Right lobe of liver (tissue), 4 donors: ENCODE measurements around the gene SYT15.

Experiments
- POLR2A ChIP-seq: fragments of 450-650 bp; IDR thresholded peaks from one replicate; pipeline ENCODE4 v1.6.1; 2017; ENCODE audit warnings: antibody characterized with exemption, mild to moderate bottlenecking
- TF ChIP-seq, protein P1 (sequence below), 4 donors: fragments of 200-600 bp in 3 of 4; fragments of 450-650 bp in 1 of 4; IDR thresholded peaks; one replicate each; pipeline versions ENCODE4 v1.5.1 to v1.8.0; 2016 to 2022; ENCODE audit warnings: antibody characterized with exemption in 4 of 4, mild to moderate bottlenecking in 2 of 4
- donor health status: DM: no; HTN: no; CAD: no.
- donor health status: DM: no; HTN: no; CAD: no.
- donor health status: DM: no; HTN: yes; CAD: no.

DNA sequence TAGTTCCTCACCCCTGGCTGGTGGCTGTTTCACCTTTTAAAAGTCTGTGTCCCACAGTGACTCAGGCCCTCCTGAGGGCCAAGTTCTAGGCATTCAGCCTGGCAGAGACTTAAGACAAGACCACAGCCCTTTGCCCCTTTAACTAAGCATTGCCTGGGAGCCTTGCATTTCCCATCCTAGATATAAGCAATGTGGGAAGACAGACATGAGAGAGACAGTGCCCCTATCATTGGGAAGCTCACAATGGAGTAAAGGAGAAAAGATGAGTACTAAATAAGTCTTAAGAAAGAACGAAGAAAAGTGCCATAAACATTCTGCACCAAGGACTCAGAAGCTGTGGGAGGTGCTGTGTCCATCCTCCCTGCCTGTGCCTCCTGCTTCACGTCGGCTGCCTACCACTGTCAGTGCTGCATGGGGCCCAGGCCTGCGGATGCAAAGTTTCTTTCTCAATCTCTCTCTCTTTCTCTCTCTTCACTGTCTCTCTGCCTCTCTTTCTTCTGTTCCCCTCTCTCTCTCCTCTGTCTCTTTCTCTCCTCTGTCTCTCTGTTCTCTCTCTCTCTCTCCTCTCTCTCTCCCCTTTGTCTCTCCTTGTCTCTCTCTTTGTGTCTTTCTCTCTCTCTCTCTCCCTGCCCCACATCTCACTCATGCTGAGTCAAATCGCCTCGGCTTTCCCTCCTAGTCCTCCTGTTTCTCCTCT, 44.0 kb upstream of the SYT15 start:
- TF ChIP-seq, protein P1, sequence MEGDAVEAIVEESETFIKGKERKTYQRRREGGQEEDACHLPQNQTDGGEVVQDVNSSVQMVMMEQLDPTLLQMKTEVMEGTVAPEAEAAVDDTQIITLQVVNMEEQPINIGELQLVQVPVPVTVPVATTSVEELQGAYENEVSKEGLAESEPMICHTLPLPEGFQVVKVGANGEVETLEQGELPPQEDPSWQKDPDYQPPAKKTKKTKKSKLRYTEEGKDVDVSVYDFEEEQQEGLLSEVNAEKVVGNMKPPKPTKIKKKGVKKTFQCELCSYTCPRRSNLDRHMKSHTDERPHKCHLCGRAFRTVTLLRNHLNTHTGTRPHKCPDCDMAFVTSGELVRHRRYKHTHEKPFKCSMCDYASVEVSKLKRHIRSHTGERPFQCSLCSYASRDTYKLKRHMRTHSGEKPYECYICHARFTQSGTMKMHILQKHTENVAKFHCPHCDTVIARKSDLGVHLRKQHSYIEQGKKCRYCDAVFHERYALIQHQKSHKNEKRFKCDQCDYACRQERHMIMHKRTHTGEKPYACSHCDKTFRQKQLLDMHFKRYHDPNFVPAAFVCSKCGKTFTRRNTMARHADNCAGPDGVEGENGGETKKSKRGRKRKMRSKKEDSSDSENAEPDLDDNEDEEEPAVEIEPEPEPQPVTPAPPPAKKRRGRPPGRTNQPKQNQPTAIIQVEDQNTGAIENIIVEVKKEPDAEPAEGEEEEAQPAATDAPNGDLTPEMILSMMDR (IDR thresholded peaks at IDR 0.05), result no peak
- no peak for TF ChIP-seq POLR2A
